Upper lobe of right lung (tissue), 1 donor: ENCODE results near the gene CXCR6. TPM values are rescaled to one million over a fixed set of nuclear protein-coding genes. Genes with fewer than 3 reads are reported as not detected.

Experiments
- ATAC-seq: fragments of 200-7000 bp; cut with Tn5 transposase; one replicate; pipeline ENCODE4 v1.9.1; 2020; ENCODE audit warnings: mild to moderate bottlenecking, moderate library complexity
- DNase-seq: peaks from one replicate; pipeline ENCODE4 v3.0.0-alpha.2; 2020
- H3K27ac ChIP-seq: fragments of 200-600 bp; one replicate; pipeline ENCODE4 v1.8.0; 2022
- H3K27me3 ChIP-seq: fragments of 200-600 bp; one replicate; pipeline ENCODE4 v1.8.0; 2022; ENCODE audit warnings: mild to moderate bottlenecking
- H3K36me3 ChIP-seq: fragments of 200-600 bp; one replicate; pipeline ENCODE4 v1.8.0; 2022
- H3K4me1 ChIP-seq: fragments of 200-600 bp; one replicate; pipeline ENCODE4 v1.8.0; 2022
- H3K4me3 ChIP-seq: fragments of 200-600 bp; one replicate; pipeline ENCODE4 v1.8.0; 2022; ENCODE audit warnings: mild to moderate bottlenecking
- H3K9me3 ChIP-seq: fragments of 200-600 bp; one replicate; pipeline ENCODE4 v1.8.0; 2022
- intact Hi-C: fragments of 100-400 bp; cut with DNase I; formaldehyde crosslinking; loops from one replicate; pipeline ENCODE4 v1.11.0; 2022
- total RNA-seq: library from RNA; stranded (reverse); fragmentation: NEBNext Ultra II Directional; extraction: Animal tissue kit (Norgen Biotek cat#: 25700); gene quantifications from one replicate; pipeline ENCODE4 v1.2.1, GENCODE V29; 2021
- TF ChIP-seq, protein P1 (sequence below): fragments of 200-600 bp; IDR thresholded peaks from one replicate; pipeline ENCODE4 v1.8.0; 2022; ENCODE audit warnings: antibody characterized with exemption
- donor health status: DM: no; HTN: yes; CAD: no; lungs with severe emphysema.

CXCR6 gene
- total RNA-seq, 1 donor from 2014 or later = 4.7 TPM

DNA sequence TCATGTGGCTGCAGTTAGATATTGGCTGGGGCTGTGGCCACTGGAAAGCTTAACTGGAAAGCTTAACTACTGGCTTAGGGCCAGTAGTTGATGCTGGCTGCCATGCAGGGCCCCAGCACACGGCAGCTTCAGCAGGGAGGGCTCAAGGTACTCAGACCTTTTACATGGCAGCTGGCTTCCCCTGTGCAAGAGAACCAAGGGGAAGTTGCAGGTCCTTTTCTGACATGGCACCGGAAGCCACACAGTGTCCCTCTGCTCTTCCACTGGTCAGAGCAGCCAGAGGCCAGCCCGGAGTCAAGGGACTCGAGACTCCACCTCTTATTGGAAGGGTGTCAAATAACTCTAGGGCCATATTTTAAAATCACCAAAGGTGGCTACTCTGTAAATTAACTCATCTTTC, 32.4 kb upstream of the CXCR6 start:
- intact Hi-C loops = no loop called here
- no peak overlapping the region for H3K4me3 ChIP-seq
- no peaks in the 10 kb centered on the region for H3K9me3 ChIP-seq

DNA sequence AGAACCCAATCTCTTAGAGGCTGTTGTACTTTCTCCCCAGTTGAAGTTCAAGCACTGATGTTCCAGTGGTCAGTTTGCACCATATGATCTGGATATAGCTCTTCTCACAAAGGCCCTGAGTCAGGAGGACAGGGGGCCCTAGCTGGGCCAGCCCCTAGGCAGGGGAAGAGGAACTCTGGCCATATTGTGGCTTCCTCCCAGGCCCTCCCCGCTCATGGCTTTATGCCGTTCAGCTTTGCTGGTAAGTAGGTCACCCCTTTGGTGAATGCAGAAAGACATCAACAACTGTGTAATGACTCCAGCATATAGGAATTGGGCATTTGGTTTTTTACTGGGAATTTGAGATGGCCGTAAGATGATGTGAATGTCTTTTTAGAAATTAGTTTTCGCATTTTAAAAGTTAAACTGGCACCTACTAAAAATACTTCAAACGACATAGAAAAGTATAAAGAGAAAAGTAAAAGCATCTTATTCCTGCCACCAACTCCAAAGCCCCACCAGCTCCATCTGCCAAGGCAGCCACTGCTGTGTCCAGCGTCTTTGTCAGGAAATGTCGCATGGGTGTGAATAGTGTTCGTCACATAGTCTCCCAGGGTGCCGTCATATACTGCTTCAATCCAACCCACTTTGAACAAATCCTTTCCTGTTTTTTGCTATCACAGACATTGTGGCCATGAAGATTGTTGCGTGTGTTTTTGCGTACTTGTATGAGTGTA, 31.6 kb upstream of the CXCR6 start:
- H3K4me1 ChIP-seq = peaks cover 13% of the 10 kb centered on the region
- no peak for ATAC-seq
- intact Hi-C loops = no loop called here
- H3K36me3 ChIP-seq = no peaks in the 10 kb centered on the region
- DNase-seq = no peak
- no peak overlapping the region for H3K27ac ChIP-seq
- H3K9me3 ChIP-seq = no peaks in the 10 kb centered on the region
- TF ChIP-seq, protein P1, sequence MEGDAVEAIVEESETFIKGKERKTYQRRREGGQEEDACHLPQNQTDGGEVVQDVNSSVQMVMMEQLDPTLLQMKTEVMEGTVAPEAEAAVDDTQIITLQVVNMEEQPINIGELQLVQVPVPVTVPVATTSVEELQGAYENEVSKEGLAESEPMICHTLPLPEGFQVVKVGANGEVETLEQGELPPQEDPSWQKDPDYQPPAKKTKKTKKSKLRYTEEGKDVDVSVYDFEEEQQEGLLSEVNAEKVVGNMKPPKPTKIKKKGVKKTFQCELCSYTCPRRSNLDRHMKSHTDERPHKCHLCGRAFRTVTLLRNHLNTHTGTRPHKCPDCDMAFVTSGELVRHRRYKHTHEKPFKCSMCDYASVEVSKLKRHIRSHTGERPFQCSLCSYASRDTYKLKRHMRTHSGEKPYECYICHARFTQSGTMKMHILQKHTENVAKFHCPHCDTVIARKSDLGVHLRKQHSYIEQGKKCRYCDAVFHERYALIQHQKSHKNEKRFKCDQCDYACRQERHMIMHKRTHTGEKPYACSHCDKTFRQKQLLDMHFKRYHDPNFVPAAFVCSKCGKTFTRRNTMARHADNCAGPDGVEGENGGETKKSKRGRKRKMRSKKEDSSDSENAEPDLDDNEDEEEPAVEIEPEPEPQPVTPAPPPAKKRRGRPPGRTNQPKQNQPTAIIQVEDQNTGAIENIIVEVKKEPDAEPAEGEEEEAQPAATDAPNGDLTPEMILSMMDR = no peak
- no peaks in the 10 kb centered on the region for H3K27me3 ChIP-seq
- no peak overlapping the region for H3K4me3 ChIP-seq

More for the DNA sequence above, 32.4 kb upstream of the CXCR6 start:
- DNase-seq (no peak), ATAC-seq (no peak)
- peaks cover 9% of the 10 kb centered on the region for H3K4me1 ChIP-seq
- H3K27ac ChIP-seq = no peak overlapping the region
- no peaks in the 10 kb centered on the region for H3K36me3 ChIP-seq
- TF ChIP-seq, protein P1 = no peak
- H3K27me3 ChIP-seq = no peaks in the 10 kb centered on the region

DNA sequence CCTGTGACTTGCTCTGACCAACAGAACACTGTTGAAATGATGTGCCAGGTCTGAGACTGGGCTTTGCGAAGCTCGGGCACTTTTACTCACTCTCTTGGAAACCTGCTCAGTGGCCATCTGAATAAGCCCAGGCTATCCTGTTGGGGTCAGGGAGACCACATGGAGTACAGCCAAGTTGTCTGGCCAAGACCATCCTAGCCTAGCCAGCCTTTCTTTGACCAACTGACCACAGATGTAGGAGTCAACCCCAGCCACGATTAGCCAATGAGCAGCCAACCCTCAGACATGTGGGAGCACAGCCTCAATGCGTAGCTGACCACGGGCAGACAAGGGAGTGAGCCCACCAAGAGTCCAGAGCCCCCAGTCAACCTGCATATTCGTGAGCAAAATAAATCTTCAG, 30.8 kb upstream of the CXCR6 start:
- DNase-seq (no peak), ATAC-seq (no peak)
- Histone ChIP-seq H3K4me3 (no peak overlapping the region), H3K9me3 (no peaks in the 10 kb centered on the region), H3K4me1 (peaks cover 13% of the 10 kb centered on the region), H3K27me3 (no peaks in the 10 kb centered on the region), H3K36me3 (no peaks in the 10 kb centered on the region), H3K27ac (no peak overlapping the region)
- intact Hi-C loops = no loop called here
- TF ChIP-seq, protein P1 = no peak

DNA sequence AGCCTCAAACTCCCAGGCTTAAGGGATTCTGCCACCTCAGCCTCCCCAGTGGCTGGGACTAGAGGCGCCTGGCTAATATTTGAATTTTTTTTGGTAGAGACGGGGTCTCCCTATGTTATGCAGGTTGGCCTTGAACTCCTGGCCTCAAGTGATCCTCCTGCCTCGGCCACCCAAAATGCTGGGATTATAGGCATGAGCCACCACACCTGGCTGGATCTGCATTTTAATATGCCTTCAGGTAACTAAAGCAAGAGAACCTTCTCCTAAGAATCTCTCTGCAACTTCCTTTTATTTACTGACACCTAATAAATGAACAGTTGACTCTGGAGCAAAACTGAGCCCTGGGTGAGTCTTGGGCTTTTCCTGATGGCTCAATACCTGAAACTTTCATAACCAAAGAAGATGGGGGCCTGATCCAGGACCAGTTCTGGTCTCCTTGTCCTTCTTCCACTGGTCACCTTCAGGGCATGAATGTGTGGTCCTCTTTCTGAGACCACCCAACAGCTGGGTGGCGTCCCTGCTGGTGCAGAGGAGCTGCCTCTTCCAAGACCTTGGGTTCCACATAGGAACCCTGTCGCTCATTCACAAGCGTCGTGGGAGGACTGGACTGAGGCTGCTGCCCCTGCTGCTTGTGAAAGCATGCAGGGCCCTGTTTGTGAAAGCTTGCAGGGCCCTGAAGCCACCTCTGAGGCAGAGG, 28.8 kb upstream of the CXCR6 start:
- no peak overlapping the region for H3K4me3 ChIP-seq
- no peak overlapping the region for H3K27ac ChIP-seq
- no peaks in the 10 kb centered on the region for H3K27me3 ChIP-seq
- H3K36me3 ChIP-seq = peaks cover 14% of the 10 kb centered on the region
- peaks cover 7% of the 10 kb centered on the region for H3K4me1 ChIP-seq
- TF ChIP-seq, protein P1 = no peak
- no peak for DNase-seq
- ATAC-seq = no peak
- no peaks in the 10 kb centered on the region for H3K9me3 ChIP-seq
- intact Hi-C loops = no loop called here

DNA sequence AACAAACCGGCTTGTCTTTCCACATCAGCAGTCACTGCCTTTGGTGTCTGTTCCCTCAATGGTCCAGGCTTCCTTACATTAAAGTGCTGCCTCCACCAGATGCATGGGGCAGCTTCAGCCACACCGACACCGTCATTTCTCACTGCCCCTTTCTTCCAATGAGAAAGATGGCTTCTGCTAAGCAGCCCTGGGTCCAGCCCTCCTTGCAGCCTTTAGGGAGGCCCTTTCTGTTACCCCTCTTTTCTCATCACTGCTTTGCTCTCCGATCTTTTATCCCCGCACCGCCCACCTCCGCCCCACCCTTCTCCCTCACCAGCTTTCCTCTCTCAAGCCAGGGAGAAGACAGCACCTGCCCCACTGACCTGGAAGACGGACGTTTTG, 28.2 kb upstream of the CXCR6 start:
- no peaks in the 10 kb centered on the region for H3K9me3 ChIP-seq
- peaks cover 19% of the 10 kb centered on the region for H3K36me3 ChIP-seq
- TF ChIP-seq, protein P1 = no peak
- H3K4me3 ChIP-seq = no peak overlapping the region
- no peak for DNase-seq
- H3K27ac ChIP-seq = no peak overlapping the region
- ATAC-seq = no peak
- H3K4me1 ChIP-seq = peaks cover 7% of the 10 kb centered on the region
- H3K27me3 ChIP-seq = no peaks in the 10 kb centered on the region
- intact Hi-C loops = no loop called here
